Spleen (tissue), 7 donors: ENCODE measurements around the gene ATRN.

ENCODE experiments used
- POLR2A ChIP-seq, 3 donors: fragments of 450-650 bp; IDR thresholded peaks; one replicate each; pipeline ENCODE4 v1.5.1; 2017; ENCODE audit warnings: antibody characterized with exemption in 3 of 3, mild to moderate bottlenecking in 1 of 3
- TF ChIP-seq, protein P1 (sequence below), 11 experiments: fragments of 200-600 bp in 7 of 11; fragments of 450-650 bp in 4 of 11; sonication (generic) in 4 of 11; IDR thresholded peaks in 8 of 11; conservative IDR thresholded peaks in 3 of 11; 1 replicate in 7 of 11; 2 replicates in 4 of 11; pipeline versions ENCODE4 v1.4.0 to v1.8.0; 2016 to 2021; ENCODE audit warnings: antibody characterized with exemption in 11 of 11, inconsistent platforms in 4 of 11, mild to moderate bottlenecking in 1 of 11
- donor health status: DM: no; HTN: no; CAD: no; lungs with moderate emphysema.
- donor health status: DM: no; HTN: no; CAD: no.
- donor health status: DM: no; HTN: no; CAD: no.

GRCh38 chr20:3680701-3681351 is 210.0 kb downstream of the ATRN start:
- TF ChIP-seq, protein P1, sequence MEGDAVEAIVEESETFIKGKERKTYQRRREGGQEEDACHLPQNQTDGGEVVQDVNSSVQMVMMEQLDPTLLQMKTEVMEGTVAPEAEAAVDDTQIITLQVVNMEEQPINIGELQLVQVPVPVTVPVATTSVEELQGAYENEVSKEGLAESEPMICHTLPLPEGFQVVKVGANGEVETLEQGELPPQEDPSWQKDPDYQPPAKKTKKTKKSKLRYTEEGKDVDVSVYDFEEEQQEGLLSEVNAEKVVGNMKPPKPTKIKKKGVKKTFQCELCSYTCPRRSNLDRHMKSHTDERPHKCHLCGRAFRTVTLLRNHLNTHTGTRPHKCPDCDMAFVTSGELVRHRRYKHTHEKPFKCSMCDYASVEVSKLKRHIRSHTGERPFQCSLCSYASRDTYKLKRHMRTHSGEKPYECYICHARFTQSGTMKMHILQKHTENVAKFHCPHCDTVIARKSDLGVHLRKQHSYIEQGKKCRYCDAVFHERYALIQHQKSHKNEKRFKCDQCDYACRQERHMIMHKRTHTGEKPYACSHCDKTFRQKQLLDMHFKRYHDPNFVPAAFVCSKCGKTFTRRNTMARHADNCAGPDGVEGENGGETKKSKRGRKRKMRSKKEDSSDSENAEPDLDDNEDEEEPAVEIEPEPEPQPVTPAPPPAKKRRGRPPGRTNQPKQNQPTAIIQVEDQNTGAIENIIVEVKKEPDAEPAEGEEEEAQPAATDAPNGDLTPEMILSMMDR (IDR thresholded peaks at IDR 0.05 in 8 of 11, conservative IDR thresholded peaks at IDR 0.05 in 3 of 11), result no peak
- TF ChIP-seq POLR2A (IDR thresholded peaks at IDR 0.05), result no peak
